ENCODE measurements around the gene FZR1. TPM values are rescaled to one million over a fixed set of nuclear protein-coding genes. Genes with fewer than 3 reads are reported as not detected.

FZR1 gene
- total and polyA plus RNA-seq, 8 donors, result 15.1 to 34.2 (median 20.4) TPM

DNA sequence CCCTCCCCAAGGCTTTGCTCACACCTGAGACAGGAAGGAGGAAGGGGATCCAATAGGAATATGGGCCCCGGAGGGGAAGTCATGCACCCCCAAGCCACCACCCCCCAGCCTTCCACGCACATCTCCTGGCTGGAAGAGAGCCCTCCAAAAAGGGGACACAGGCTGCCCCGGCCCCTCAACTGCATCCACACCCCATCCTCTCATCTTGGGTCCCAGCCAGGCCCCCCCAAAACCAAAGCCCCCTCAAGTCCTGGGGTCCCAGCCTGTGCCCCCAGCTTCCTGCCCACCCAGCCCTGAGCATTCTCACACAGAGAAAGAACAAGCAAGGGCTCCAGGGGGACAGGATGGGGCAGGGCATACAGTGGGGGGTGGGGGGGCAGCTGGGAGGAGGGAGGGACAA lies 37.9 kb upstream of the FZR1 start:
- Histone ChIP-seq H3K36me3 (peaks cover 0 to 10% (median 2%) of the 10 kb centered on the region in 3 donors), H3K27ac (no peak overlapping the region), H3K9me3 (no peaks in the 10 kb centered on the region), H3K4me3 (no peak overlapping the region), H3K27me3 (no peaks in the 10 kb centered on the region), H3K4me1 (no peaks in the 10 kb centered on the region)
- DNase-seq (peak in 2 of 6 donors; percentile 23 to 44), FAIRE-seq (no peak), ATAC-seq (no peak)
- WGBS, 2 donors, result 90 to 92% methylated on average over 3 of the region's 3 CpGs
- TF ChIP-seq, protein P1, sequence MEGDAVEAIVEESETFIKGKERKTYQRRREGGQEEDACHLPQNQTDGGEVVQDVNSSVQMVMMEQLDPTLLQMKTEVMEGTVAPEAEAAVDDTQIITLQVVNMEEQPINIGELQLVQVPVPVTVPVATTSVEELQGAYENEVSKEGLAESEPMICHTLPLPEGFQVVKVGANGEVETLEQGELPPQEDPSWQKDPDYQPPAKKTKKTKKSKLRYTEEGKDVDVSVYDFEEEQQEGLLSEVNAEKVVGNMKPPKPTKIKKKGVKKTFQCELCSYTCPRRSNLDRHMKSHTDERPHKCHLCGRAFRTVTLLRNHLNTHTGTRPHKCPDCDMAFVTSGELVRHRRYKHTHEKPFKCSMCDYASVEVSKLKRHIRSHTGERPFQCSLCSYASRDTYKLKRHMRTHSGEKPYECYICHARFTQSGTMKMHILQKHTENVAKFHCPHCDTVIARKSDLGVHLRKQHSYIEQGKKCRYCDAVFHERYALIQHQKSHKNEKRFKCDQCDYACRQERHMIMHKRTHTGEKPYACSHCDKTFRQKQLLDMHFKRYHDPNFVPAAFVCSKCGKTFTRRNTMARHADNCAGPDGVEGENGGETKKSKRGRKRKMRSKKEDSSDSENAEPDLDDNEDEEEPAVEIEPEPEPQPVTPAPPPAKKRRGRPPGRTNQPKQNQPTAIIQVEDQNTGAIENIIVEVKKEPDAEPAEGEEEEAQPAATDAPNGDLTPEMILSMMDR (IDR thresholded peaks at IDR 0.05), result no peak
- intact Hi-C loops (cut with DNase I), result loop anchor here in 1 of 3 donors (5.0 kb wide), 1 partner anchor 146 kb away; no protein-coding TSS in a partner anchor

DNA sequence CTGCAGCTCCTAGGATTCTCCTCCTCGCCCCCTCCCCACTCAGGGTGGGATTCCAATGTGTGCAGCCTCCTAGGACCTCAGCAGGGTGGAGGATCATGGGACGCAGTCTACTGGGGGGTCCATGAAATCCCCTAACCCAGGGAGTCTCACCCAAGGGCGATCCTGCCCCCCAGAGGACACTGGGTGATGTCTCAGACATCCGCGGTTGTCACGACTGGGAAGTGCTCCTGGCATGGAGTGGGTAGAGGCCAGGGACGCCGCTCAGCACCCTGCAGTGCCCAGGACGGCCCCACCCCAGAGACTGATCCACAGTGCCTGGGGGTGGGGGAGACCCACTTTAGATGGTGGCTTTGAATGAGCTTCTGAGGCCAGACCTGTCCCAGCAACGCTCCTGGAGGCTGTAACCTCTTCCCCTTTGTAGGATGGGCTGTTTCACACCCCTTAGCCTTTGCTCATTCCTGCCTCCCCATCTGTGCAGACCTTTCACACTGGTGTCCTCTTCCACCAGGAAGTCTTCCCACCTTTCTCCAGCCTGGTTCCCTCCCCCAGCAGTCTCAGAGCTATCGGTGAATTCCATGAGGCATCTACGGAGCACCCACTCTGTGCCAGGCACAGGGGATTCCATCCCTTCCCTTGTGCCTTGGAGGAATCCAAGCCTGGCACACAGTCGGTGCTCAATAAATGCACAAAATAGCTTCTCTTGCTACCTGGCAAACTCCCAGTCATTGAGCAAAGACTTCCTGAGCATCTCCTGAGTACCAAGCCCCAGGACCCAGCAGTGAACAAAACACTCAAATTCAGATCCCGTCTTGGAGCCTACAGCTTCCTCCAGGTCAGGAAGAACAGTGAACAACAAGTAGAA lies 36.2 kb upstream of the FZR1 start:
- Histone ChIP-seq H3K27ac (no peak overlapping the region), H3K36me3 (no peaks in the 10 kb centered on the region), H3K9me3 (no peaks in the 10 kb centered on the region), H3K27me3 (no peaks in the 10 kb centered on the region), H3K4me1 (peaks cover 0 to 5% (median 0%) of the 10 kb centered on the region in 3 donors), H3K4me3 (no peak overlapping the region)
- intact Hi-C loops (cut with DNase I), result loop anchor here (5.0 to 10.0 kb wide), 3 partner anchors 143 to 155 kb away; no protein-coding TSS in a partner anchor
- TF ChIP-seq, protein P1 (IDR thresholded peaks at IDR 0.05), result no peak
- peak in 2 of 6 donors; percentile 22 to 39 for DNase-seq
- 48 to 54% methylated on average over 14 of the region's 14 CpGs for WGBS, 2 donors
- peak in 2 of 4 donors; percentile 6 to 8 for ATAC-seq
- no peak for FAIRE-seq

DNA sequence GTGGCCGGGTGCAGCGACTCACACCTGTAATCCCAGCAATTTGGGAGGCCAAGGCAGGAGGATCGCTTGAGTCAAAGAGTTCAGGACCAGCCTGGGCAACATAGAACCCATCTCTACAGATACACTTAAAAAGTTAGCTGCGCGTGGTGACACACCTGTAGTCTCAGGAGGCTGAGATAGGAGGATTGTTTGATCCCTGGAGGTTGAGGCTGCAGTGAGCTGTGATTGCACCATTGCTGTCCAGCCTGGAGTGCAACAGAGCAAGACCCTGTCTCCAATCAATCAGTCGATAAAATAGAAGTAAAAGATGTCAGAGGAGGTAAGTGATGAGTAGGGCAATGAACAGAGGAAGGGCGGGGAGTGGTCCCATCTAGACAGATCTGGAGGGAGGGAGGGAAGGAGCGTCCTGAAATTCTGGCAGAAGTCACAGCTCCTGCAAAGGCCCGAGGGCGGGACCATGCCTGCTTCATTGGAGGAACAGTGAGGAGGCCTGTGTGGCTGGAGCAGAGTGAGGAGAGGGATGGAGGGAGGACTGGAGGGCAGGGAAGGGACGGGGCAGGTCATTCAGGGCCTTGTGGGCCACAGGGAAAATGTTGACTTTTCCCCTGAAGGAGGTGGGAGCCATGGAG lies 35.5 kb upstream of the FZR1 start:
- Histone ChIP-seq H3K4me1 (peaks cover 0 to 5% (median 0%) of the 10 kb centered on the region in 3 donors), H3K9me3 (no peaks in the 10 kb centered on the region), H3K27ac (no peak overlapping the region), H3K36me3 (no peaks in the 10 kb centered on the region), H3K4me3 (no peak overlapping the region), H3K27me3 (no peaks in the 10 kb centered on the region)
- DNase-seq (peak in 2 of 6 donors; percentile 37 to 49), FAIRE-seq (no peak), ATAC-seq (peak in 2 of 4 donors; percentile 10 to 16)
- intact Hi-C loops (cut with DNase I), result loop anchor here in 2 of 3 donors (5.0 to 10.0 kb wide), 2 partner anchors 143 to 156 kb away; no protein-coding TSS in a partner anchor
- TF ChIP-seq, protein P1 (IDR thresholded peaks at IDR 0.05), result no peak
- 54 to 57% methylated on average over 11 of the region's 11 CpGs for WGBS, 2 donors

DNA sequence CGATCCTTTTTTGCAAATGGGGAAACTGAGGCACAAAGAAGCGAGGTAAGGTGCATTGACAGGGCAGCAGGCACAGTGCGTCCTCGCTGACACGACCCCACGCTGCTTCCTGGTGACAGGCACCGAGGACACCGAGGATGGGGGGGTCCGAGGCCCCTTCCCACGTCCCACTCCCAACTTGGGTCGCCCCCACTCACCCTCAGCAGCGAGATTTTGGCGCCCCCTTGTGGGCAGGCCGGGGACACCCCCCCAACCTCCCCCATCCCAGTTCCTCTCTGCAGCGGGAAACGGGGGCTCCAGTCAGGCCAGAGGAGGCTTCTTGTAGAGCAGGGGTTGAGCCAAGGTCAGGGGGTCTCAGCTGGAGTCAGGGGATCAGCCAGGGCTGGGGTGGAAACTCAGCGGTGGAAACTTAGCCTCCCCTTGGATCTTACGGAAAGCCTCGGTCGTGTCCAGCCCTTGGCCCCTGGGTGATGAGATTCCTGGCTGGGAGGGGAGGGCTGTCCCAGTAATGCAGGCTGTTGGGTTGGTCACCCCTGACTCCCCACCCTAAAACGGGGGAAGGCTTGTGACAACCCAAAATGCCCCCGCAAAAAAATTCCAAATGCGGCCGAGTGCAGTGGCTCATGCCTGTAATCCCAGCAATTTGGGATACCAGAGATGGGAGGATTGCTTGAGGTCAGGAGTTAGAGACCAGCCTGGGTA lies 34.0 kb upstream of the FZR1 start:
- peak in 3 of 6 donors; percentile 56 to 81 (median 65) for DNase-seq
- Histone ChIP-seq H3K27me3 (no peaks in the 10 kb centered on the region), H3K4me3 (no peak overlapping the region), H3K36me3 (no peaks in the 10 kb centered on the region), H3K27ac (no peak overlapping the region), H3K9me3 (no peaks in the 10 kb centered on the region), H3K4me1 (peaks cover 0 to 5% (median 0%) of the 10 kb centered on the region in 3 donors)
- intact Hi-C loops (cut with DNase I), result loop anchor here in 2 of 3 donors (5.0 to 10.0 kb wide), 2 partner anchors 145 to 157 kb away; no protein-coding TSS in a partner anchor
- 21 to 24% methylated on average over 24 of the region's 24 CpGs for WGBS, 2 donors
- no peak for FAIRE-seq
- TF ChIP-seq, protein P1 (IDR thresholded peaks at IDR 0.05), result peak; percentile 64 to 82 (median 76)
- peak; percentile 37 to 68 (median 63) for ATAC-seq

Data from pancreas (tissue), 10 donors.